K562 (cell line): Measurements from ENCODE around the gene TMEM273. TPM values are rescaled to one million over a fixed set of nuclear protein-coding genes. Genes with fewer than 3 reads are reported as not detected.

Experiments used
- CEBPB ChIP-seq: fragments of 450-650 bp; IDR thresholded peaks from 2 replicates; pipeline ENCODE4 v1.6.1; 2016; ENCODE audit warnings: missing genetic modification characterization, missing compliant biosample characterization
- CXXC5 ChIP-seq: fragments of 250-450 bp; sonication (Bioruptor Pico); IDR thresholded peaks from 2 replicates; pipeline ENCODE4 v1.8.0; 2022; ENCODE audit warnings: inconsistent platforms, mild to moderate bottlenecking, moderate library complexity
- ETV6 ChIP-seq, 3 experiments: fragments of 150-350 bp in 1 of 3; sonication (generic) in 1 of 3; formaldehyde crosslinking in 1 of 3; IDR thresholded peaks; 2 replicates each; pipeline versions ENCODE4 v1.6.1 to v1.8.0; 2014 to 2022; ENCODE audit warnings: borderline replicate concordance in 2 of 3, low read depth in 2 of 3, antibody characterized with exemption in 1 of 3, low read length in 1 of 3, mild to moderate bottlenecking in 1 of 3, missing genetic modification reagents in 1 of 3
- FOXA1 ChIP-seq: fragments of 450-650 bp; IDR thresholded peaks from 2 replicates; pipeline ENCODE4 v1.6.1; 2016; ENCODE audit warnings: mild to moderate bottlenecking, borderline replicate concordance
- GABPA ChIP-seq: fragments of 200-800 bp; sonication (Bioruptor generic); conservative IDR thresholded peaks from 2 replicates; pipeline ENCODE4 v1.6.1; 2016; ENCODE audit warnings: low read depth, missing genetic modification characterization, missing compliant biosample characterization
- HIVEP1 ChIP-seq: fragments of 250-450 bp; sonication (Bioruptor Pico); IDR thresholded peaks from 2 replicates; pipeline ENCODE4 v1.4.0; 2020; ENCODE audit warnings: mild to moderate bottlenecking
- KDM1A ChIP-seq, 2 experiments: fragments of 450-650 bp; IDR thresholded peaks; 2 replicates each; pipeline ENCODE4 v1.6.1; 2016; ENCODE audit warnings: mild to moderate bottlenecking in 2 of 2
- MTA3 ChIP-seq: fragments of 450-650 bp; formaldehyde crosslinking; IDR thresholded peaks from 2 replicates; pipeline ENCODE4 v1.6.1; 2017; ENCODE audit warnings: mild to moderate bottlenecking, borderline replicate concordance
- NCOA2 ChIP-seq, 2 experiments: fragments of 450-650 bp; IDR thresholded peaks; 2 replicates each; pipeline ENCODE4 v1.6.1; 2018; ENCODE audit warnings: mild to moderate bottlenecking in 2 of 2, moderate library complexity in 1 of 2; ENCODE audit not compliant: partially characterized antibody in 2 of 2
- NR3C1 ChIP-seq: sonication (generic); formaldehyde crosslinking; IDR thresholded peaks from 2 replicates; pipeline ENCODE4 v1.8.1; 2022; ENCODE audit warnings: missing genetic modification reagents
- NUFIP1 ChIP-seq: fragments of 450-650 bp; IDR thresholded peaks from 2 replicates; pipeline ENCODE4 v1.6.1; 2018; ENCODE audit not compliant: partially characterized antibody
- TARDBP ChIP-seq: fragments of 450-650 bp; IDR thresholded peaks from 2 replicates; pipeline ENCODE4 v1.6.1; 2016
- TFE3 ChIP-seq: fragments of 450-650 bp; formaldehyde crosslinking; IDR thresholded peaks from 2 replicates; pipeline ENCODE4 v1.4.0; 2020; ENCODE audit warnings: mild to moderate bottlenecking, mixed read lengths
- ZBTB33 ChIP-seq: sonication (generic); formaldehyde crosslinking; IDR thresholded peaks from 2 replicates; pipeline ENCODE4 v1.8.1; 2023; ENCODE audit warnings: mild to moderate bottlenecking, missing genetic modification reagents
- ZNF282 ChIP-seq: sonication (generic); formaldehyde crosslinking; IDR thresholded peaks from 2 replicates; pipeline ENCODE4 v1.8.1; 2023; ENCODE audit warnings: missing genetic modification reagents
- polyA plus RNA-seq, 8 experiments: library from polyadenylated mRNA; depleted of rRNA in 4 of 8; stranded (reverse) in 5 of 8; unstranded in 3 of 8; fragments of >200 nt; fragmentation: Nextera tagmentation in 2 of 8; fragmentation: Illumina TruSeq in 1 of 8; extraction: Ambion mirVana in 2 of 8; extraction: Trizol in 1 of 8; gene quantifications; 2 replicates each; pipeline versions ENCODE4 v1.2.1 to v1.2.3, GENCODE V29; 2011 to 2014; ENCODE audit warnings: inconsistent platforms in 1 of 8, missing spikeins in 1 of 8
- total RNA-seq, 7 experiments: library from RNA; depleted of rRNA in 6 of 7; stranded (reverse); fragments of >200 nt in 6 of 7; fragmentation: Illumina TruSeq in 2 of 7; extraction: Trizol in 2 of 7; gene quantifications; 2 replicates each; pipeline versions ENCODE4 v1.2.1 to v1.2.3, GENCODE V29; 2011 to 2021; ENCODE audit warnings: low replicate concordance in 1 of 7
- TF ChIP-seq, protein P1 (sequence below), 2 experiments: fragments of 250-450 bp in 1 of 2; fragments of 450-650 bp in 1 of 2; sonication (Bioruptor Pico) in 1 of 2; IDR thresholded peaks; 2 replicates each; pipeline versions ENCODE4 v1.6.1 to v1.8.0; 2016 to 2021; ENCODE audit warnings: mild to moderate bottlenecking in 2 of 2, moderate library complexity in 2 of 2, missing compliant biosample characterization in 1 of 2, missing genetic modification characterization in 1 of 2
- TF ChIP-seq, protein P2 (sequence below): fragments of 150-350 bp; IDR thresholded peaks from 2 replicates; pipeline ENCODE4 v1.6.1; 2014; ENCODE audit warnings: low read depth, mild to moderate bottlenecking, low read length, borderline replicate concordance
- TF ChIP-seq, protein P3 (sequence below): sonication (generic); formaldehyde crosslinking; IDR thresholded peaks from 2 replicates; pipeline ENCODE4 v1.9.0; 2022; ENCODE audit warnings: mild to moderate bottlenecking, missing genetic modification reagents

TMEM273 gene
- total and polyA plus RNA-seq, 9 of the 15 experiments (the other 6 are each of a cell fraction or from before 2014, with no cell fraction given) = 39.2 to 131 (median 95.6) TPM

- TF ChIP-seq, protein P1, sequence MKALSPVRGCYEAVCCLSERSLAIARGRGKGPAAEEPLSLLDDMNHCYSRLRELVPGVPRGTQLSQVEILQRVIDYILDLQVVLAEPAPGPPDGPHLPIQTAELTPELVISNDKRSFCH (CRISPR knock-in tag; IDR thresholded peaks at IDR 0.05) = no peak
- TF ChIP-seq, protein P1 (tag; IDR thresholded peaks at IDR 0.05) = peak; percentile 60
- TF ChIP-seq ETV6 (IDR thresholded peaks at IDR 0.05; ENCODE audit: borderline replicate concordance in 1 of 2, low read depth in 2 of 2, low read length in 1 of 2) = no peak
- no peak for TF ChIP-seq ETV6 (CRISPR knock-in tag; IDR thresholded peaks at IDR 0.05; ENCODE audit: borderline replicate concordance)
- TF ChIP-seq CEBPB (tag) = no peak
- TF ChIP-seq ZBTB33 = no peak
- TF ChIP-seq FOXA1 = no peak
- TF ChIP-seq TFE3 (CRISPR knock-in tag) = peak; percentile 97
- 0 out of 2 replicates have a peak, but pooled peaks have one; percentile 38 for TF ChIP-seq MTA3
- no peak for TF ChIP-seq TARDBP
- TF ChIP-seq GABPA (tag) = no peak
- TF ChIP-seq CXXC5 (CRISPR knock-in tag) = peak; percentile 76
- TF ChIP-seq HIVEP1 (CRISPR knock-in tag) = no peak
- TF ChIP-seq KDM1A (IDR thresholded peaks at IDR 0.05) = no peak
- TF ChIP-seq, protein P2, sequence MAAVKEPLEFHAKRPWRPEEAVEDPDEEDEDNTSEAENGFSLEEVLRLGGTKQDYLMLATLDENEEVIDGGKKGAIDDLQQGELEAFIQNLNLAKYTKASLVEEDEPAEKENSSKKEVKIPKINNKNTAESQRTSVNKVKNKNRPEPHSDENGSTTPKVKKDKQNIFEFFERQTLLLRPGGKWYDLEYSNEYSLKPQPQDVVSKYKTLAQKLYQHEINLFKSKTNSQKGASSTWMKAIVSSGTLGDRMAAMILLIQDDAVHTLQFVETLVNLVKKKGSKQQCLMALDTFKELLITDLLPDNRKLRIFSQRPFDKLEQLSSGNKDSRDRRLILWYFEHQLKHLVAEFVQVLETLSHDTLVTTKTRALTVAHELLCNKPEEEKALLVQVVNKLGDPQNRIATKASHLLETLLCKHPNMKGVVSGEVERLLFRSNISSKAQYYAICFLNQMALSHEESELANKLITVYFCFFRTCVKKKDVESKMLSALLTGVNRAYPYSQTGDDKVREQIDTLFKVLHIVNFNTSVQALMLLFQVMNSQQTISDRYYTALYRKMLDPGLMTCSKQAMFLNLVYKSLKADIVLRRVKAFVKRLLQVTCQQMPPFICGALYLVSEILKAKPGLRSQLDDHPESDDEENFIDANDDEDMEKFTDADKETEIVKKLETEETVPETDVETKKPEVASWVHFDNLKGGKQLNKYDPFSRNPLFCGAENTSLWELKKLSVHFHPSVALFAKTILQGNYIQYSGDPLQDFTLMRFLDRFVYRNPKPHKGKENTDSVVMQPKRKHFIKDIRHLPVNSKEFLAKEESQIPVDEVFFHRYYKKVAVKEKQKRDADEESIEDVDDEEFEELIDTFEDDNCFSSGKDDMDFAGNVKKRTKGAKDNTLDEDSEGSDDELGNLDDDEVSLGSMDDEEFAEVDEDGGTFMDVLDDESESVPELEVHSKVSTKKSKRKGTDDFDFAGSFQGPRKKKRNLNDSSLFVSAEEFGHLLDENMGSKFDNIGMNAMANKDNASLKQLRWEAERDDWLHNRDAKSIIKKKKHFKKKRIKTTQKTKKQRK = no peak
- TF ChIP-seq, protein P3, sequence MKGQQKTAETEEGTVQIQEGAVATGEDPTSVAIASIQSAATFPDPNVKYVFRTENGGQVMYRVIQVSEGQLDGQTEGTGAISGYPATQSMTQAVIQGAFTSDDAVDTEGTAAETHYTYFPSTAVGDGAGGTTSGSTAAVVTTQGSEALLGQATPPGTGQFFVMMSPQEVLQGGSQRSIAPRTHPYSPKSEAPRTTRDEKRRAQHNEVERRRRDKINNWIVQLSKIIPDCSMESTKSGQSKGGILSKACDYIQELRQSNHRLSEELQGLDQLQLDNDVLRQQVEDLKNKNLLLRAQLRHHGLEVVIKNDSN (CRISPR knock-in tag) = peak; percentile 97
- TF ChIP-seq NUFIP1 = no peak
- no peak for TF ChIP-seq NCOA2 (IDR thresholded peaks at IDR 0.05; ENCODE audit: partially characterized antibody in 2 of 2)
- TF ChIP-seq ZNF282 (CRISPR knock-in tag) = no peak
- no peak for TF ChIP-seq NR3C1 (CRISPR knock-in tag)
Measured at GRCh38 chr10:49187950-49188761, at the start of gene TMEM273 (continued).
